A549 (cell line): ENCODE data around the gene DMRT2.

Source experiments
- CTCF ChIP-seq: fragments of >200 bp; sonication (Bioruptor Twin); formaldehyde crosslinking; IDR thresholded peaks from 3 replicates; pipeline ENCODE4 v1.5.1; 2016
- MAZ ChIP-seq: fragments of 150-350 bp; IDR thresholded peaks from 2 replicates; pipeline ENCODE4 v1.6.1; 2014; ENCODE audit warnings: antibody characterized with exemption, low read depth, low read length, borderline replicate concordance
- NR3C1 ChIP-seq: fragments of >200 bp; sonication (Bioruptor Twin); formaldehyde crosslinking; IDR thresholded peaks from 3 replicates; pipeline ENCODE4 v1.6.1; 2017

- no peak for TF ChIP-seq NR3C1
- TF ChIP-seq MAZ = no peak
- TF ChIP-seq CTCF = no peak
Measured at GRCh38 chr9:1077616-1078015, 27.5 kb downstream of the DMRT2 start.
